H4 (cell line): ENCODE data around the gene DROSHA. TPM values are rescaled to one million over a fixed set of nuclear protein-coding genes. Genes with fewer than 3 reads are reported as not detected.

Experiments used
- total RNA-seq: library from RNA; depleted of rRNA; stranded (reverse); fragments of >200 nt; shearing (Covaris generic); gene quantifications from 2 replicates; pipeline ENCODE4 v1.2.3, GENCODE V29; 2014; rRNA removed

DROSHA gene
- total RNA-seq, 1 experiment from 2014 or later: 42.5 TPM

Other genes starting within 250 kb of the DROSHA start
- 29.0 and 33.8 TPM in 2 replicates for gene C5orf22, start 208 bp upstream of the DROSHA start, total RNA-seq
- gene PDZD2, start 107.0 kb upstream of the DROSHA start, total RNA-seq: 1.2 TPM in 2 replicates